Fibroblast of mammary gland (primary cell): ENCODE results near the gene MAP3K5.
A peak's percentile ranks its signal among the peaks of the same experiment; 100 is the strongest.

Experiments
- DNase-seq: peaks from one replicate; pipeline ENCODE4 v3.0.0-alpha.2; 2010; ENCODE audit warnings: low read depth
- H3K4me3 ChIP-seq: 2 replicates; pipeline ENCODE4 v1.5.1; 2011; ENCODE audit warnings: low read depth, mild to moderate bottlenecking, low read length, moderate library complexity; ENCODE audit not compliant: control insufficient read depth
- TF ChIP-seq, protein P1 (sequence below): conservative IDR thresholded peaks from 2 replicates; pipeline ENCODE4 v1.5.1; 2011; ENCODE audit warnings: low read depth, low read length, inconsistent platforms; ENCODE audit not compliant: control insufficient read depth, insufficient read depth

MAP3K5 gene

DNA sequence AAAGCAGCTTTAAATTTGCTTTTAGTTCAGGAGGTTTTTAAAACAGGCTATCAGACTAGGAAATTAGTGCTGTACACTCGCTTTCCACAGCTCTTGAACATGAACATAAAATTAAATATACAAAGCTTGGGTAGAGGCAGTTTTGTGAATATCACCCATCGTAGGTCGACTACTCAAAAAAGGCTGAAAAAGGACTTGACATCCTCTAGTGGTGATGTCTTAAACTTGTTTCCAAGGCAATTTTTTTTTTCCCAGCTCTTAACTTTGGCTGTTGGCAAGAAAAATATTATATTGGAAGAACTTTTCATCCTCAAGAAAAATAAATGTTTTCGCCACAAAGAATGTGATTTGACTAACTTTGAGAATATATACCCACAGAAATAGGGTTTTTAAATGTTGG, 244.9 kb downstream of the MAP3K5 start:
- no peak overlapping the region for H3K4me3 ChIP-seq
- peak; percentile 60 for DNase-seq
- TF ChIP-seq, protein P1, sequence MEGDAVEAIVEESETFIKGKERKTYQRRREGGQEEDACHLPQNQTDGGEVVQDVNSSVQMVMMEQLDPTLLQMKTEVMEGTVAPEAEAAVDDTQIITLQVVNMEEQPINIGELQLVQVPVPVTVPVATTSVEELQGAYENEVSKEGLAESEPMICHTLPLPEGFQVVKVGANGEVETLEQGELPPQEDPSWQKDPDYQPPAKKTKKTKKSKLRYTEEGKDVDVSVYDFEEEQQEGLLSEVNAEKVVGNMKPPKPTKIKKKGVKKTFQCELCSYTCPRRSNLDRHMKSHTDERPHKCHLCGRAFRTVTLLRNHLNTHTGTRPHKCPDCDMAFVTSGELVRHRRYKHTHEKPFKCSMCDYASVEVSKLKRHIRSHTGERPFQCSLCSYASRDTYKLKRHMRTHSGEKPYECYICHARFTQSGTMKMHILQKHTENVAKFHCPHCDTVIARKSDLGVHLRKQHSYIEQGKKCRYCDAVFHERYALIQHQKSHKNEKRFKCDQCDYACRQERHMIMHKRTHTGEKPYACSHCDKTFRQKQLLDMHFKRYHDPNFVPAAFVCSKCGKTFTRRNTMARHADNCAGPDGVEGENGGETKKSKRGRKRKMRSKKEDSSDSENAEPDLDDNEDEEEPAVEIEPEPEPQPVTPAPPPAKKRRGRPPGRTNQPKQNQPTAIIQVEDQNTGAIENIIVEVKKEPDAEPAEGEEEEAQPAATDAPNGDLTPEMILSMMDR = peak; percentile 89

DNA sequence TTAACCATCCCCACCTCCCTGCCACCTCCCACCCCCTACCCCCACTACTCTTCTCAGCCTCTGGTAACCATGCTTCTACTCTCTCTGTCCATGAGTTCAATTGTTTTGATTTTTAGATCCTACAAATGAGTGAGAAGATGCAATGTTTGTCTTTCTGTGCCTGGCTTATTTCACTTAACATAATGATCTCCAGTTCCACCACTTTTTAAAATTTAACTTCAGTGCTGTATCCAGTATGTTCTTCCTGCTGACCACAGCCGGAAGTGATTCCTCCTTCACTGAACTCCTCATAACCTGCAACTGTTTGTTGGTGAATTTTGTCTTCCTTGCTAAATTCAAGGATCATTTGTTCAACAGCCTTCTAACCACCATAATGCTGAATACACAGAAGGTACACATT, 245.9 kb downstream of the MAP3K5 start:
- TF ChIP-seq, protein P1 = no peak
- DNase-seq = no peak
- H3K4me3 ChIP-seq = no peak overlapping the region

DNA sequence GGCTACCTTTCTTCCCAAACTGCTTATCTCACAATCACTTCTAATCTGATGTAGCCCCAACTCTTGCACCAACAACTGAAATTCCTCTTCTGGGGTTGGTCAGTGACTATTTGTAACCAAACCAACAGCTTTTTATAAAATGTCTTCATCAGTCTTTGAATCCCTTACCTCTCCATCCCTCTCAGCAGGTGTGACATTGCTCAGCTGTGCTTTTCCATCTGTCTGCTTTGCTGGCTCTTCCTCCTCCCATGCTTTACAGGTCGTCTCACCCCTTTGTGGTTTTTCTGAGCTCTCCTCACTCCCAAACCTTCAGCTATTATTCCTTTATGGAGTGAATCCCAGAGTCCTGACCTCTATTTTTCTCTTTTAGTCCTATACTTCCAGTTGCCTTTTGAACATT, 248.0 kb downstream of the MAP3K5 start:
- DNase-seq = no peak
- TF ChIP-seq, protein P1 = no peak
- no peak overlapping the region for H3K4me3 ChIP-seq

DNA sequence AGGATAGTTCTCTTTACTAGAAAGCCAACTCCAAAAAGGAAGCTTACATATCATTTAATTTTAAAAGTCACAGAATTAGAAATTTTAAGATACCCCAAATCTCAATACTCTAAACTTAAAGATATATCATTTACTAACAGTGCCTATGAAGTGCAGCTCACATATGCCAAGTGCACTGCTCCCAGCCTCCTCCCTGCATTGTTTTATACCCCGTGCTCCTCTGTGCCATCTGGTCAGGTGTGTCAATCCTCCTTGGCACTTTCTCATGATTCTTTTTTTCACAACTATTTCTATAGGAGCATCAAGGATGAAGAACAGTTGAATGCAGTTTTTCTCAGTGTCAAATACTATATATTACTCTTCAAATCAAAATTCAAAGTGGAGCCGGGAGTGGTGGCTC, 250.9 kb downstream of the MAP3K5 start:
- no peak overlapping the region for H3K4me3 ChIP-seq
- TF ChIP-seq, protein P1 = no peak
- no peak for DNase-seq

DNA sequence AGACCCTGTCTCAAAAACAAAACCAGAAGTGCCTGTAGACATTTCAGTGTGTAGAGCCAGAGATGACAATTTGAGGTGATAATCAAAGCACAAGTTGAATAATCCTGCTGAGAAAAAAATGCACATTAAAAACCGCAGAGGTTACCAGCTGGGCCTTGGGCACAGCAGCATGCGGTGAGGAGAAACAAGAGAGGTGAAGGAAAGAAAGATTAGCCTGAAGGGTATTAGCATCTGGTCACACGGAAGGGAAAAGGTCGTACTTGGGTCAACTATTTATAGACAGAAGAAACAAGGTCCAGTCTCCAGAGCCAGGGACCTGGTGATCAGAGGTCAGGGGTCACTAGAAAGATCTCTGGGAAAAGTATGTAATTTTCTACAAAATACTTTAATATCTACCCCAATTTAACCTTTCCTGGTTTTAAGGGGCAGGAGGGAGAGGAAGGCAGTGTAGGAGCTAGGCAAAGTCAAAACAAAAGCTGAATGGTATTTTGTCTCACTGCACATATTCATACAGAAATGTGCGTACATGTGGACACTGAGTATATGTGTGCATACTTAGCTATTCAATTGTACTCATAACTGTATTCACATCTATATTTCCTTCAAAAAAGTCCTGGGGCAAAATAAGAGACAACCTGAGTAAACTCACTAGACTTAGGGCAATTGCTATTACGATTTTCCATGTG, 252.2 kb downstream of the MAP3K5 start:
- no peak overlapping the region for H3K4me3 ChIP-seq
- TF ChIP-seq, protein P1 = no peak
- no peak for DNase-seq

DNA sequence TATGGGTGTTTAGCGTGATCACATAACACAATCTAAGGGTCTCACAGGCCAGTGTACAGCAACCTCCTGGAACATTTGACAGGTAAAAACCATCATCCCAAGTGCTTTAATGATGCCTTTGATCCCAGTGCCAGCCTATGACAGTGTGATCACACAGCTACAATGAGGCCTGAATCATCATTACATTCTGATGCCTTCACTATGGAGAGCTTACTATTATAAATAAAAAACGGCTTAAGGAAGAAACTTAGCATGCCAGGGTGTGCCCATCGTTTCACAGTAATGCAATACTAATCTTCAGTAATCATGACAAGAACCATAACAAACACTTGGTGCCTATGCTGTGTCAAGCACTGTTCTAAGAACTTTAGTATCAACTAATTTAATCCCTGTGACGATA, 253.4 kb downstream of the MAP3K5 start:
- TF ChIP-seq, protein P1 = no peak

More for the DNA sequence above, 253.4 kb downstream of the MAP3K5 start:
- no peak overlapping the region for H3K4me3 ChIP-seq
- DNase-seq = no peak
